ENCODE results near the gene GLO1.

DNA sequence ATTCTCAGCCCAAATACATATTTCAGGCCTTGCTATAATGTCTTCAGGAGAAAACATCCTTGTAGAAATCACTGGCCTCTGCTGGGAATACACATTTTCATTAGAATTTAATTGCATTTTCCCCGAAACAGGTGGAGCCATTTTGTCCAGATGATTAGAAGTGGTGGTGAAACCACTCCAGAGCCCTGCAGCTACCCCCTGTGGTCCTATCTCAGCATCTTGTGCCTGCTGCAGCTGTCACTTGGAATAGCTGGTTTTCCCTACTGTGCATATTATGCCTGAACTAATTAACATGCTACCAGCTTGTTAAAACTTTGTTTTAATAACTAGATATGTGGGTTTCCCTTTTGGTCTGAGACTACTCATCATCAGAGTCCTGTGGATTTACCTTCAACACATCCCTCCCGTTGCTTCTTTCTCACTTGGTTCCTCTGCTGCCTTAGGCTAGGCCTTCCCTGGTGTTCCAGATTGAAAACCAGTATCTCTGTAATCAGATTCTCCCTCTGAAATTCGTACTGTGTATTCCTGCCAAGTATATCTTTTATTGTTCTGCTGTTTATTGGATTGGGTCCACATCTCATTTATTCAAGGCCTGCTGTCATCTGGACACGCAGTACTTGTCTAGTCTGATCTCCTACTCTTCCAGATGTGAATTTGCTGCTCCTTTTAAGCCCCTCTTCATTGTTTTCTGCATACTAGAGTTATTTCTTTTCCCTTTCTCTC is 27.4 kb upstream of the GLO1 start:
- TF ChIP-seq, protein P1, sequence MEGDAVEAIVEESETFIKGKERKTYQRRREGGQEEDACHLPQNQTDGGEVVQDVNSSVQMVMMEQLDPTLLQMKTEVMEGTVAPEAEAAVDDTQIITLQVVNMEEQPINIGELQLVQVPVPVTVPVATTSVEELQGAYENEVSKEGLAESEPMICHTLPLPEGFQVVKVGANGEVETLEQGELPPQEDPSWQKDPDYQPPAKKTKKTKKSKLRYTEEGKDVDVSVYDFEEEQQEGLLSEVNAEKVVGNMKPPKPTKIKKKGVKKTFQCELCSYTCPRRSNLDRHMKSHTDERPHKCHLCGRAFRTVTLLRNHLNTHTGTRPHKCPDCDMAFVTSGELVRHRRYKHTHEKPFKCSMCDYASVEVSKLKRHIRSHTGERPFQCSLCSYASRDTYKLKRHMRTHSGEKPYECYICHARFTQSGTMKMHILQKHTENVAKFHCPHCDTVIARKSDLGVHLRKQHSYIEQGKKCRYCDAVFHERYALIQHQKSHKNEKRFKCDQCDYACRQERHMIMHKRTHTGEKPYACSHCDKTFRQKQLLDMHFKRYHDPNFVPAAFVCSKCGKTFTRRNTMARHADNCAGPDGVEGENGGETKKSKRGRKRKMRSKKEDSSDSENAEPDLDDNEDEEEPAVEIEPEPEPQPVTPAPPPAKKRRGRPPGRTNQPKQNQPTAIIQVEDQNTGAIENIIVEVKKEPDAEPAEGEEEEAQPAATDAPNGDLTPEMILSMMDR (IDR thresholded peaks at IDR 0.05; ENCODE audit: low read length): no peak
- TF ChIP-seq EZH2 (IDR thresholded peaks at IDR 0.05; ENCODE audit: borderline replicate concordance, low read length): no peak

Measured in OCI-LY1 (cell line).